GM19099 (cell line): ENCODE results near the gene HTR2B.

ENCODE experiments used
- POLR2A ChIP-seq: IDR thresholded peaks from 3 replicates; pipeline ENCODE4 v1.6.1; 2011; ENCODE audit warnings: low read depth; ENCODE audit not compliant: insufficient read length; ENCODE audit errors: extremely low read depth

Gene HTR2B

GRCh38 chr2:231146665-231147064 is 21.8 kb upstream of the HTR2B start:
- no peak for TF ChIP-seq POLR2A

- TF ChIP-seq POLR2A = no peak
These were observed 20.1 kb upstream of the HTR2B start for GRCh38 chr2:231144896-231145295.

- TF ChIP-seq POLR2A = no peak
These were observed 15.0 kb upstream of the HTR2B start for GRCh38 chr2:231139796-231140195.

- TF ChIP-seq POLR2A = no peak
These were observed 13.9 kb upstream of the HTR2B start for GRCh38 chr2:231138699-231139098.

GRCh38 chr2:231134910-231135655 is 10.2 kb upstream of the HTR2B start:
- TF ChIP-seq POLR2A = no peak

- TF ChIP-seq POLR2A = no peak
These were observed 8.7 kb upstream of the HTR2B start for GRCh38 chr2:231133365-231134099.

GRCh38 chr2:231132129-231132528 is 7.3 kb upstream of the HTR2B start:
- no peak for TF ChIP-seq POLR2A

- no peak for TF ChIP-seq POLR2A
These were observed 5.7 kb upstream of the HTR2B start for GRCh38 chr2:231130336-231131056.

GRCh38 chr2:231129216-231129615 is 4.4 kb upstream of the HTR2B start:
- TF ChIP-seq POLR2A = no peak

- TF ChIP-seq POLR2A = no peak
These were observed 3.7 kb upstream of the HTR2B start for GRCh38 chr2:231128541-231128940.

- TF ChIP-seq POLR2A = no peak
These were observed 3.1 kb upstream of the HTR2B start for GRCh38 chr2:231127936-231128335.

GRCh38 chr2:231127480-231127879 is 2.6 kb upstream of the HTR2B start:
- TF ChIP-seq POLR2A = no peak

- no peak for TF ChIP-seq POLR2A
These were observed 1.3 kb upstream of the HTR2B start for GRCh38 chr2:231126123-231126522.

GRCh38 chr2:231123362-231123898 is 1.4 kb downstream of the HTR2B start:
- TF ChIP-seq POLR2A = no peak

- no peak for TF ChIP-seq POLR2A
These were observed 6.3 kb downstream of the HTR2B start for GRCh38 chr2:231118614-231118942.
